Measurements from ENCODE around the gene DLG3.
"Not testable (repeated sequence)": the region's sequence is repeated elsewhere in the genome, so short reads cannot be mapped to it uniquely, and the experiment has no call there.

Gene DLG3

GRCh38 chrX:70497026-70497425 is 52.4 kb downstream of the DLG3 start:
- DNase-seq (ENCODE audit: low spot score), result no peak
- Mint-ChIP-seq H3K4me1 (ENCODE audit: low read depth) (no peaks in the 10 kb centered on the region), H3K4me3 (no peak overlapping the region), H3K36me3 (ENCODE audit: low read depth) (peaks cover 25% of the 10 kb centered on the region), H3K27me3 (ENCODE audit: low read depth) (no peaks in the 10 kb centered on the region), H3K9me3 (no peaks in the 10 kb centered on the region), H3K27ac (no peak overlapping the region)

DNA sequence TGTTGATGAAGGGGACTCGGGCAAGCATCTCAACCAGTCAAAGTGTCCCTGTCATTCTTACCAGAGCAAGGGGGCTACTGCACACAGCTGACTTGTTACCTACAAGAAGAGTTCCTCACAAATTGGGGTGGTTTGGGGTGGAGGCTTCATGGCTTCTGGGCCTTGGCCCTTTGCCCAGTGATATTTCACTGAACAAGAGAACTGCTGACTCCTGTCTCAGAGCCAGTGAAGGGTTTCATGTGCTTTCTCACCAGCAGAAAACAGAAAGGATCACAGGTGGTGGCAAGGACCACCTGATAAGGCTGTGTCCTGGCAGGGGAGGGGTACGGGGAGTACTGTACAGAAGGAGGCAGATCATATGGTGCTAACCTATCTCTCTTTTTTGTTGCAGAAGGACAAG is 53.5 kb downstream of the DLG3 start:
- Mint-ChIP-seq H3K36me3 (ENCODE audit: low read depth) (peaks cover 18% of the 10 kb centered on the region), H3K4me3 (no peak overlapping the region), H3K4me1 (ENCODE audit: low read depth) (no peaks in the 10 kb centered on the region), H3K27me3 (ENCODE audit: low read depth) (no peaks in the 10 kb centered on the region), H3K27ac (no peak overlapping the region), H3K9me3 (no peaks in the 10 kb centered on the region)
- no peak for DNase-seq (ENCODE audit: low spot score)

DNA sequence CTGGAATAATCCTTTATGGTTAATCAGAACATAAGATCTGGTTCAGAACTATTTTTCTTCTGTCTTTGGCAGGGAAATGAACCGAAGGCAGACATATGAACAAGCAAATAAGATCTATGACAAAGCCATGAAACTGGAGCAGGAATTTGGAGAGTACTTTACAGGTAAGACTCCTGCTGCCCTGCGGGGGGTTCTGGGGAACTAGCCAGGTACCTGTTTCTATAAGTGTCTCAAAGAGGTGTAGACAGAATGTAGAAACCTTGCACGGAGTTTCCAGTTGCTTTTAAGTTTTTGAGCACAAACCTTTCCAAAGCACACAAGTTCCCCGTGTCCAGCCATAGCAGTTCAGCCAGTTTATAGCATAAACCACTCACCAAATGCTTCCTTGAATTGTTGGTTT is 56.2 kb downstream of the DLG3 start:
- H3K27me3 Mint-ChIP-seq (ENCODE audit: low read depth), result no peaks in the 10 kb centered on the region
- H3K4me3 Mint-ChIP-seq, result no peak overlapping the region
- DNase-seq (ENCODE audit: low spot score), result no peak
- peaks cover 11% of the 10 kb centered on the region for H3K4me1 Mint-ChIP-seq (ENCODE audit: low read depth)
- no peak overlapping the region for H3K27ac Mint-ChIP-seq
- H3K36me3 Mint-ChIP-seq (ENCODE audit: low read depth), result peaks cover 10% of the 10 kb centered on the region
- no peaks in the 10 kb centered on the region for H3K9me3 Mint-ChIP-seq

DNA sequence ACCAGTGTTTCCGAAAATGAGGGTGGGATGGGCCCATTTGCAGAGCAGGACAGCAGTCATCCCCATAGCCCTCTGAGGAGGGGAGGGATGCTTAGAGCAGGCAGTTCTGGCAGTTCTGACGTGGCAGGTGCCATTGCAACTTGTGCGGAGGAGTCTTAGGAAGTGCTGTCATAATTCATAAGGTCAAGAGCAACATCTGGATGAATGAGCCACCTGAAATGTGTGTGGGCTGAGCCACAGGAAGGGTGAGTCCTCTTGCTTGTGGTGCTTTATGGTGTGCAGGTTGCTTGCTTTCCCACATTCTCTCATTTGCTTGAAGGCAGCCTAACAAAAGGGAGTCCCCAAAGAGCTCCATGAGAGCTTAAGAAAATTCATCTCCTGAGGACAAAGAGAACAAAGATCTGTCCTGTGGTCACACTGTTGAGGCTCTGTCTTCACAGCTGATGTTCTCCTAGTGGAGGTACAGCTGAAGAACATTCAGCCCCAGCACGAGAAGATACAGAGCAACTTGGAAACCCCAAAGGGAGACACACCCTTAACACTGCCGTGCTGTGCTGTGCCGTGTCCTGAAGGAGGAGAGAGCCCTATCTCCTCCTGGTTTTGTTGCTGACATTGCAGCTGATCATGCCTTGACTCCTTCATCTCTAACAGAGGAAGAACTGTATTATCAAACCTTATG is 60.3 kb downstream of the DLG3 start:
- Mint-ChIP-seq H3K27me3 (ENCODE audit: low read depth) (no peaks in the 10 kb centered on the region), H3K9me3 (no peaks in the 10 kb centered on the region), H3K27ac (peak overlapping the region; percentile 67), H3K4me1 (ENCODE audit: low read depth) (peaks cover 27% of the 10 kb centered on the region), H3K36me3 (ENCODE audit: low read depth) (no peaks in the 10 kb centered on the region), H3K4me3 (no peak overlapping the region)
- peak; percentile 47 for DNase-seq (ENCODE audit: low spot score)

DNA sequence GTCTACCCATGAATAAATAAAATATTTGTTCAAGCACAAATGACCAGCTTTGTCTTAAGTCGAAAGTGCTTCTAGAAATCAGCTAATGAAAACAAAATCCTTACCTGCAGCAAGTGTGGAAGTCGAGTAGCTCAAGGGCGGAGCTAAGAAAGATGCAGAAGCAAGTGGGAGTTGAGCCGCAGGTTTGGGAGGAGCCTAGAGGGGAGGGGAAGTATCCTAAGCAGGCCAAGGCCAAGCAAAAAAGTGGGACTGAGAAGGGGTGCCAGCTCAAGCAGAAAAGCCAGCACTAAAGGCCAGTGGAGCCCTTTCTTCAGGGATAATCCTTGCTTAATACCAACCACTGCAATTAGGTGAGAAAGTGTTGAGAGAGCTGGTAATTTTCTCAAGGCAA is 60.8 kb downstream of the DLG3 start:
- H3K9me3 Mint-ChIP-seq, result no peaks in the 10 kb centered on the region
- H3K27ac Mint-ChIP-seq, result no peak overlapping the region
- H3K36me3 Mint-ChIP-seq (ENCODE audit: low read depth), result no peaks in the 10 kb centered on the region
- peaks cover 27% of the 10 kb centered on the region for H3K4me1 Mint-ChIP-seq (ENCODE audit: low read depth)
- DNase-seq (ENCODE audit: low spot score), result no peak
- H3K4me3 Mint-ChIP-seq, result no peak overlapping the region
- no peaks in the 10 kb centered on the region for H3K27me3 Mint-ChIP-seq (ENCODE audit: low read depth)

GRCh38 chrX:70508296-70508911 is 63.8 kb downstream of the DLG3 start:
- Mint-ChIP-seq H3K36me3 (ENCODE audit: low read depth) (no peaks in the 10 kb centered on the region), H3K9me3 (no peaks in the 10 kb centered on the region), H3K27ac (peak overlapping the region; percentile 27), H3K4me1 (ENCODE audit: low read depth) (peaks cover 27% of the 10 kb centered on the region), H3K27me3 (ENCODE audit: low read depth) (no peaks in the 10 kb centered on the region), H3K4me3 (peak overlapping the region; percentile 8)
- DNase-seq (ENCODE audit: low spot score), result peak; percentile 31

DNA sequence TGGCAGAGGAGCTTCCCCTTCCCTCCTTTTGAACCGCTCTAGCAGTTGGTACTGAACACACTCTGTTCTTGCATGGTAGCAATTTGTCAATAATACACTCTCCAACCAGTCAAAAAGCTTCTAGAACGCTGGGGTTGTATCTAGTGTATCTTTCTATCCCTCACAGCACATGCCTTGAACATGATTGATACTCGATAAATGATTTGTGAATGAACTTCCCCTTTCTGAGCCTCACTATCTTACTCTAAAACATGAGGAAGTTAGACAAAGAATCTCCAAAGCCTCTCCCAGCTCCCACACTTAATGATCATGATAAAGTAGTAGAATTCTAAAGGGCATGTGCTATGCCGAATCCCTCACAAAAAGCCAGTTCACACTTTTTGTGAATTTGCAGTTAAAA is 64.4 kb downstream of the DLG3 start:
- DNase-seq (ENCODE audit: low spot score), result no peak
- Mint-ChIP-seq H3K36me3 (ENCODE audit: low read depth) (no peaks in the 10 kb centered on the region), H3K4me1 (ENCODE audit: low read depth) (peaks cover 27% of the 10 kb centered on the region), H3K27me3 (ENCODE audit: low read depth) (no peaks in the 10 kb centered on the region), H3K27ac (no peak overlapping the region), H3K9me3 (no peaks in the 10 kb centered on the region), H3K4me3 (no peak overlapping the region)

DNA sequence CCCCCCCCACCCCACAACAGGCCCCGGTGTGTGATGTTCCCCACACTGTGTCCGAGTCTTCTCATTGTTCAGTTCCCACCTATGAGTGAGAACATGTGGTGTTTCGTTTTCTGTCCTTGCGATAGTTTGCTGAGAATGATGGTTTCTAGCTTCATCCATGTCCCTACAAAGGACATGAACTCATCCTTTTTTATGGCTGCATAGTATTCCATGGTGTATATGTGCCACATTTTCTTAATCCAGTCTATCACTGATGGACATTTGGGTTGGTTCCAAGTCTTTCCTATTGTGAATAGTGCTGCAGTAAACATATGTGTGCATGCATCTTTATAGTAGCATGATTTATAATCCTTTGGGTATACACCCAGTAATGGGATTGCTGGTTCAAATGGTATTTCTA is 70.6 kb downstream of the DLG3 start:
- not testable (repeated sequence) for H3K27me3 Mint-ChIP-seq (ENCODE audit: low read depth); H3K27ac Mint-ChIP-seq; H3K4me1 Mint-ChIP-seq (ENCODE audit: low read depth); H3K9me3 Mint-ChIP-seq; H3K4me3 Mint-ChIP-seq; DNase-seq (ENCODE audit: low spot score); H3K36me3 Mint-ChIP-seq (ENCODE audit: low read depth)

DNA sequence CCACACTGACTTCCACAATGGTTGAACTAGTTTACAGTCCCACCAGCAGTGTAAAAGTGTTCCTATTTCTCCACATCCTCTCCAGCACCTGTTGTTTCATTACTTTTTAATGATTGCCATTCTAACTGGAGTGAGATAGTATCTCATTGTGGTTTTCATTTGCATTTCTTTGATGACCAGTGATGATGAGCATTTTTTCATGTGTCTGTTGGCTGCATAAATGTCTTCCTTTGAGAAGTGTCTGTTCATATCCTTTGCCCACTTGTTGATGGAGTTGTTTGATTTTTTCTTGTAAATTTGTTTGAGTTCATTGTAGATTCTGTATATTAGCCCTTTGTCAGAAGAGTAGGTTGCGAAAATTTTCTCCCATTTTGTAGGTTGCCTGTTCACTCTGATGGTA is 71.1 kb downstream of the DLG3 start:
- H3K27me3 Mint-ChIP-seq (ENCODE audit: low read depth); H3K4me1 Mint-ChIP-seq (ENCODE audit: low read depth); DNase-seq (ENCODE audit: low spot score); H3K36me3 Mint-ChIP-seq (ENCODE audit: low read depth); H3K27ac Mint-ChIP-seq; H3K9me3 Mint-ChIP-seq; H3K4me3 Mint-ChIP-seq: not testable (repeated sequence)

- H3K9me3 Mint-ChIP-seq, result no peaks in the 10 kb centered on the region
- no peaks in the 10 kb centered on the region for H3K36me3 Mint-ChIP-seq (ENCODE audit: low read depth)
- H3K27me3 Mint-ChIP-seq (ENCODE audit: low read depth), result no peaks in the 10 kb centered on the region
- H3K4me1 Mint-ChIP-seq (ENCODE audit: low read depth), result peaks cover 8% of the 10 kb centered on the region
- H3K27ac Mint-ChIP-seq, result no peak overlapping the region
- DNase-seq (ENCODE audit: low spot score), result no peak
- no peak overlapping the region for H3K4me3 Mint-ChIP-seq
Measured at GRCh38 chrX:70525733-70526132, 81.1 kb downstream of the DLG3 start.

DNA sequence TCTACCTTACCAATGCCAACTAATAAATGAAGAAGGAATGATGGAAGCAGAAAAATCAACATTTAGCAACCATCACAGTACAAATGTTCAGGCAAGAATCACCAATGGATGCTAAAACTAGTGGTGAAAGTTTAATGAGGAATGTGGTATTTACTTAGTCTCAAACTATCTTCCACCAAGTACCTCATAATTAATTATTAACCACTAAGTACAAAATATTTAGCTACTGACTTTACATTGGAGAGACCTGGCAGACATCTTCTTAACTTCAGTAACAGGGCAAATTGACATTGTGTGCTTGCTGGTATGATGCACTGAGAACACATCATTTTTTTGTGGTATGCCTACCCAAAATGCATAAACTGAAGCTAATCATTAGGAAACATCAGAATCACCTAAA is 82.4 kb downstream of the DLG3 start:
- H3K9me3 Mint-ChIP-seq, result no peaks in the 10 kb centered on the region
- no peak overlapping the region for H3K27ac Mint-ChIP-seq
- peaks cover 8% of the 10 kb centered on the region for H3K4me1 Mint-ChIP-seq (ENCODE audit: low read depth)
- DNase-seq (ENCODE audit: low spot score), result no peak
- peaks cover 6% of the 10 kb centered on the region for H3K27me3 Mint-ChIP-seq (ENCODE audit: low read depth)
- H3K36me3 Mint-ChIP-seq (ENCODE audit: low read depth), result no peaks in the 10 kb centered on the region
- no peak overlapping the region for H3K4me3 Mint-ChIP-seq

DNA sequence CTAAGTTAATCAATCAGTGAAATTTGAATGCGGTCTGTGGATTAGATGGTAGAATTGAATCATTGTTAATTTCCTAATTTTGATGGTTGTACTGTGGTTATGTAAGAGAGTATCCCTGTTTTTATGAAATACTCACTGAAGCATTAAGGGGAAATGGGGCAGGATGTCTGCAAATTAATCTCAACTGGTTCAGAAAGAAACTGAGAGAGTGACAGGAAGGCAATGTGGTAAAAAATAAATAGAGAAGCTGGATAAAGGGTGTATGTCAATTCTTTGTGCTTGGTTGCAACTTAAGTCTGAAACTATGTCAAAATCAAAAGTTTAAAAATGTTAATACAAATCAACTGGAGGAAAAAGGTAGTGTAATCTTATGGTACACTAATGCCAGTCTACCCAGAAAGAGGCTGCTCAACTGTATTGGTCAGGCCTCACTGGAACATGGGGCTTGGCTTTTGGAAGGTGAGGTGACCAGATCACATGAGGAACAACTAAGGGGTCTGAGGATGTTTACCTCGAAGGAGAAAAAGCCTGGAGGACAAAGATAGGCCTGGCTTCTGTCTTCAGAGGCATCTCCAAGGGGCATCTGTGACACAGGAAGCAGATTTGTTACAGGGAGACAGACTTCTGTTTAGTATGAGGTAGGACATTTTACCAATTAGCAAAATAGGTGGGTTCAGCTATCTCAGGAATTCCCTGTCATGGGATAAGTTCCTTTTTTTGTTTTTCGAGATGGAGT is 83.1 kb downstream of the DLG3 start:
- Mint-ChIP-seq H3K4me3 (no peak overlapping the region), H3K27ac (peak overlapping the region; percentile 58)

GRCh38 chrX:70535198-70535597 is 90.6 kb downstream of the DLG3 start:
- Mint-ChIP-seq H3K36me3 (ENCODE audit: low read depth) (no peaks in the 10 kb centered on the region), H3K9me3 (no peaks in the 10 kb centered on the region), H3K27ac (no peak overlapping the region), H3K27me3 (ENCODE audit: low read depth) (peaks cover 17% of the 10 kb centered on the region), H3K4me3 (no peak overlapping the region), H3K4me1 (ENCODE audit: low read depth) (peaks cover 2% of the 10 kb centered on the region)
- no peak for DNase-seq (ENCODE audit: low spot score)

More for the DNA sequence above, 83.1 kb downstream of the DLG3 start:
- no peak for DNase-seq (ENCODE audit: low spot score)
- no peaks in the 10 kb centered on the region for H3K9me3 Mint-ChIP-seq
- peaks cover 8% of the 10 kb centered on the region for H3K4me1 Mint-ChIP-seq (ENCODE audit: low read depth)
- H3K27me3 Mint-ChIP-seq (ENCODE audit: low read depth), result peaks cover 6% of the 10 kb centered on the region
- no peaks in the 10 kb centered on the region for H3K36me3 Mint-ChIP-seq (ENCODE audit: low read depth)

- H3K36me3 Mint-ChIP-seq (ENCODE audit: low read depth), result no peaks in the 10 kb centered on the region
- H3K27ac Mint-ChIP-seq, result no peak overlapping the region
- H3K4me1 Mint-ChIP-seq (ENCODE audit: low read depth), result peaks cover 8% of the 10 kb centered on the region
- no peaks in the 10 kb centered on the region for H3K27me3 Mint-ChIP-seq (ENCODE audit: low read depth)
- no peak overlapping the region for H3K4me3 Mint-ChIP-seq
- H3K9me3 Mint-ChIP-seq, result no peaks in the 10 kb centered on the region
- DNase-seq (ENCODE audit: low spot score), result no peak
Measured at GRCh38 chrX:70549429-70549828, 104.8 kb downstream of the DLG3 start.
